ENCODE measurements around the gene CSRP1.
A peak's percentile ranks its signal among the peaks of the same experiment; 100 is the strongest.

CSRP1 gene

DNA sequence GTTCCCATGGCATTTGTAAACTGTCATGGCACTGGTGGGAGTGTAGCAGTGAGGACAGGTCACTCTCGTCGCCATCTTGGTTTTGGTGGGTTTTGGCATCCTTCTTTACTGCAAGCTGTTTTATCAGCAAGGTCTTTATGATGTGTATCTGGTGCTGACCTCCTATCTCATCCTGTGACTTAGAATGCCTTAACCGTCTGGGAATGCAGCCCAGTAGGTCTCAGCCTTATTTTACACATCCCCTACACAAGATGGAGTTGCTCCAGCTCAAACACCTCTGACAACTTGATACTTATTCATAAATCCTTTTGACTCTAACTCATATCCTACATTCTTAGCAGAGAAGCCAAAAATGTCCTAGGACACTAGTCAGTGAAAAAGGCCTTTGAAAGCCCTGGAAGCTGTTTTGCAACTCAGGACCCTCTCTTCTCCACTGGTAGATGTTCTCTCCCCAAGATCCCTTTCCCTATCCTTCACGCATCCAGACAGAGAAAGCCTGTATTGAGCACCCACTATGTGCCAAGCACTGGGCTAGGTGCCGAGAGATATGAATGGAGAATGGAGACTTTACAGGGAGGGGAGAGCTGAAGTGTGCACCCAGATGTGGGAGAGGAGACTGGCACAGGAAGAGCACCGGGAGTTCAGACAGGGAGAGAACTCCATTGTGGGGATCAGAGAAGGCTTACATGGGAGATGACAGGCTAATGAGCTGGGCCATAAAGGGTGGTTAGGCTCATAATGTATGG, 6.7 kb upstream of the CSRP1 start:
- DNase-seq (ENCODE audit: low spot score), result no peak

DNA sequence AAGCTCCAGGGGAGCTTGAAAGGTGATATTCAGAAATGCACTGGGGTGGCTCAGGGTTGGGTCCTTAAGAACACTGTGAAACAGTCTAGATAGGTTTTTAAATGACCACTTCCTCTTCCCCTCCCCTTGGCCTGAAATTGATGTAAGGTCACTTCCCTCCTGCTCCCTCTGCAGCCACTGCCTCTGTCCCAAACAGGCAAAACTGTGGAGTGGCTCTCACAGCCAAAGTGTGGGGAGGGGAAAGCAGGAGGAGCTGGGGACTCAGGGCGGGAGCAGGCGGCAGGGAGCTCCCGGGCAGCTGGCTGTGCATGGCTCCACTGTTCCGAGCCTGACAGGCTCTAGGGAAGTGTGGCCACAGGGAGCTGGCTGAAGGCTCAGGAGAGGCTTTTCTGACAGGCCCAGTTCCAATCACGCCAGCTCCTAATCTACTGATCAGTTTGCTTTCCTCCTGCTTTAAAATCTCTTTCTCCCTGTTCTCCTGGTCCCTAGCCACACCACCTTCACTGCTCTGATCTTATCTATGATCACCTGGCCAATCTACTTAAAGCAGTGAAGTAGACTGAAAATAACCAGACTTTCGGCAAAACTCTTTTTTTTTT, 5.1 kb upstream of the CSRP1 start:
- no peak for DNase-seq (ENCODE audit: low spot score)

DNA sequence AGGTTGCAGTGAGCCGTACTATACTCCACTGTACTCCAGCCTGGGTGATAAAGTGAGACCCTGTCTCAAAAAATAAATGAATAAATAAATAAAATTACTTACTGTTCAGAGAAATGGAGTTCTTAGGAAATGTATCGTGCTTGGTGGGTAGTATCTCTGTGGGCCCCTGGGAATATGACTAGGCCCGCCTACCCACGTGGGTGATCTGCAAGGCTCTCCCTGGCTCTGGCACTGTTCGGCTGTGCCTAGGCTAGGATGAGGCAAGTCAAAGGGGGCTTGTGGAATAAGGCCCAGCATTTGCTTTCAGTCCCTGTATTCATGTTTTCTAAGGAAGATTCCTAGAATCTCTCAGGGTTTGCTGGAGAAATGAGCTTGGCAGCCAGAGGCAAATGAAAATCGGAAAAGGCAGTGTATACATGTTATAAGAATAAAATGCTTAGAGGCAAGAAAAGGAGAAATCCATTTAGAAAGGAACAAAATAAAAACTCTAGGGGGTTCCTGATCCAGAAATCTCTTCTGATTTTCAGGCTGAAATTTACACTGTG, 4.5 kb upstream of the CSRP1 start:
- DNase-seq (ENCODE audit: low spot score), result no peak

GRCh38 chr1:201510734-201511133, 3.8 kb upstream of the CSRP1 start:
- DNase-seq (ENCODE audit: low spot score), result no peak

DNA sequence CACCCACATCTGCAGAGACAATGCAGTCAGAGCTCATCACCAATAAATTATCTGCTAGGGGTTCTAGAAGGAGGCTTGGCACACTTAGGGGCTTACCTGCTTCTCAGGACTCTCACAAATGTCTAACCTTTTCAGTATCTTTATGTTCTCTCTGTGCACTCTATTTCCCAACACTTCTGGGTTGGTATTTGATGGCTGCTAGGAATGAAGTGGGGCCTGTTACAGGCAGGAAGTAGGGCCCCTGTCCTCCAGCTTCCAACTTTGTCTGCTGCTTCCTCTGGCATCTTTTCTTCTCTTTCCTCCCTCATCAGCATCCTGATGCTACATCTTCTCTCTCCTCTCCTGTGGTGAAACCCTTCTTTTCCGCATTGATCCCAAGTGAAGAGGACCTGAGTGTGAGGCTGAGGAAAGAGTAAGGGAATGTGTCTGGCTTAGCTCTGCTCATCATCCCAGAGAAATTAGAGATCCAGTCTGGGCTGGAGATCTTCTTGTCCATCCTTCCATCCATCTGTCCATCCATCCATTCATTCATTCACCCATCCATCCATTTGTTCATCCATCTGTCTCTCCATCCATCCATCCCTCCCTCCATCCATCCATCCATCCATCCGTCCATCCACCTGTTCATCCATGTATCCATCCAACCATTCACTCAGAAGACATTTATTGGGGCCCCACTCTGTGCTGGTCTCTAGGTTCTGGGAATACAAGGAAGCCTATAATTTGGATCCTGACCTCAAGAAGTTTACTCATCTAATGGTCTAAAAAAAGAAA, 2.9 kb upstream of the CSRP1 start:
- no peak for DNase-seq (ENCODE audit: low spot score)

DNA sequence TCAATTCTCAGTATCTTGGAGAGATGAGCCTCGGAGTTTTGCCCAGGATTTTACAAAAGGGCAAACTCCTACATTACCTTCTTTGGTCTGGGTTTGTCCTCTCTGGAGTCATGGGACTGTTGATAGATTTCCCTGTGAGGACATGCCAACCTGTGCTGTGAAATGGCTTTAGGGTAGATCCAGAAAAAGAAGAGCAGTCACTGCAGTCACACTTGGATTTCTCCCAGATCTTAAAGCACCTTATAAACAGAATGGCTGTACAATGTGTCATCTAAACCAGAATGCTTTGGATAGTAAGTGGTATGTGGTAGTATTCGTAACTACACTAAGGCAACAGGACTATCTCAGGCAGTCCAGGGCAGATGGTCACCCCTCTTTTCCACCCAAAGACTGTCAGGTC, 1.9 kb upstream of the CSRP1 start:
- no peak for DNase-seq (ENCODE audit: low spot score)

- no peak for DNase-seq (ENCODE audit: low spot score)
Observed at GRCh38 chr1:201507360-201507675, 395 bp upstream of the CSRP1 start.

DNA sequence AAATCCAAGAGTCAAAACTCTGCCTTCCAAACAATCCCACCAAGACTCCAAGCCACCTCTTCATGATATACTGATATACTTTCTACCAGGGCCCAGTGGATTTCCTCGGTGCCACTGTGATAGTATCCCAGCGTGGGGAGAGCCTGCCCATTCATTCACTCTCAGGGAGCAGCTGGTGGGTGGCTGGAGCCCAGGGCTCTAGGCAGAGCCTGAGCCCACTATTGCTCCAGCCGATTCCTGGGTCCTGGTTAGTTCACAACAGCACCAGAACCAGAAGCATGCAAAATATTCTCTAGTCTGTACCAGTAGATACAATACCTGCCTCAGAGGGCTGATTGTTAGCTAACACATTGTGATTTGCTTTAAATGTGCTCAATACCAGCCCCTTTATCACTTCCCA, 831 bp downstream of the CSRP1 start:
- no peak for DNase-seq (ENCODE audit: low spot score)

DNA sequence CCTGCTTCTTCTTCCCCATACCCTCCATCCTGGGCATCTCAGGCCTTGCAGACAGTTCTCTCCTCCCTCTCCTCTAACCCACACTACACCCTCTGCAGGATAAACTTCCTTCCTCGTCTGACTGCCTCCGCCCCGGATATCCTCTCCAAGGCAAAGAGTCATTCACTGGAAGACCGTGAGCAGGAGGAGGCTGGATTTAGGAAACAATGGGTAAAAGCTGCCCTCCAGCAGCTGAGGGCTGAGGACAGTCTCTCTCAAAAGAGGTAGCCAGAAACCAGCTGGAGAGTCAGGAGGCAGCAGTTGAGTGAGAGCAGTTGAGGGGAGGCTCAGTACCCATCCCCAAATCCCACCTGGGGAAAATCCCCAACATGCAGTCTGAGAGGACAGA, 1.4 kb downstream of the CSRP1 start:
- DNase-seq (ENCODE audit: low spot score), result peak; percentile 86

- DNase-seq (ENCODE audit: low spot score), result no peak
Observed at GRCh38 chr1:201504799-201505502, 2.0 kb downstream of the CSRP1 start.

DNA sequence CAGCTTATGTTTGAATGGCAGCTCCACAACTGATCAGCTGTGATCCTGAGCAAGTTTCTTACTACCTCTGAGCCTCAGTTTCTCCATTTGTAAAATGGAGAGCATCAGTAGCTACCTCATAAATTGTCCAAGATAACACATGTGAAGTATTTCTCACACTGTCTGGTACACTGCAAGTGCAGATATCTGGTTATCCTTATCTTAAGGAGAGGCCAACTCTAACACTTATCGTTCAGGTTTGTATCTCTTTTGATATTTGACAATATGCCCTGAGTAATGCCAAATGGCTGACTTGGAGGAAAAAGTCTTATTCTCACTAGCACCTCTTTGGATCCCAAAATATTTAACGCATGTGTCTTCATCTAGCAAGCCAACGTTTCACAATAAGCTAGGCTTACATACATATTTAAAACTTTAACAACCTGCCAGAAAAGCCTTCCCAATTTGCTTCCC, 2.7 kb downstream of the CSRP1 start:
- DNase-seq (ENCODE audit: low spot score), result no peak

DNA sequence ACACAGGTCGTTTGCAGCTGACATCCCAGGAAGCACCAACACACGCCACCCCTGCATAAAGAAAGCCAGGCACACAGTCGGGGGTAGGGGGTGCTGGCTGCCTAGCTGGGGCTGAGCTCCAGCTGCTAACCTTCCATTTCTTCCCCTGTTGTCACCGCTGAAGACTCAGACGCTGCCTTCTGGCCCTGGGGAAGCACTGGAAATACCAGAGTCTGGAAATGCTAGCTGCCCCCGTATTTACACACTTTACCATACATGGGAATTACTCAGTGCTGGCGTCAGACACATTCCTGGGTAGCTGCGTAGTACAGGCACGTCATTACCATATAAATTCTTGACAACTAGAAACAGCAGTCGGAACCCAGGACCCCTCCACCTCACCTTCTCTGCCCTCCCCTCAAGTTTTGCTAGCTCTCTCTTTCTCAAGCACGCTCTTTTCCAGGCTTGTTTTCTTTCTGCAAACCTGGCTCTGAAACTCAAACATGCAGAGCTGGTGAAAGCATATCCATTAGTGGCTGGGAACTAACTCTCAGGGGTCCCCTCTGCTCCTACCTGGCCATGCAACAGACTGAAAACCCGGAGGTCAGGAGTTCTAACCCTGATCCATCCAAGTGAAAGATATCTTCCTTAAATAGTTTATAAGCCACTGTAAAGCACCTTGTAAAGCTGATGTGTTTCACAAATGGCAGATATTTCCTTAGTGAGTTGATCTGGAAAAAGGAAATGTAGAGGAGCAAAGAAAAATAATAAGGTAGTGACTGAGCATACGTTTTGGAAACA, 3.3 kb downstream of the CSRP1 start:
- peak; percentile 72 for DNase-seq (ENCODE audit: low spot score)

GRCh38 chr1:201502511-201502857, 4.4 kb downstream of the CSRP1 start:
- no peak for DNase-seq (ENCODE audit: low spot score)

DNA sequence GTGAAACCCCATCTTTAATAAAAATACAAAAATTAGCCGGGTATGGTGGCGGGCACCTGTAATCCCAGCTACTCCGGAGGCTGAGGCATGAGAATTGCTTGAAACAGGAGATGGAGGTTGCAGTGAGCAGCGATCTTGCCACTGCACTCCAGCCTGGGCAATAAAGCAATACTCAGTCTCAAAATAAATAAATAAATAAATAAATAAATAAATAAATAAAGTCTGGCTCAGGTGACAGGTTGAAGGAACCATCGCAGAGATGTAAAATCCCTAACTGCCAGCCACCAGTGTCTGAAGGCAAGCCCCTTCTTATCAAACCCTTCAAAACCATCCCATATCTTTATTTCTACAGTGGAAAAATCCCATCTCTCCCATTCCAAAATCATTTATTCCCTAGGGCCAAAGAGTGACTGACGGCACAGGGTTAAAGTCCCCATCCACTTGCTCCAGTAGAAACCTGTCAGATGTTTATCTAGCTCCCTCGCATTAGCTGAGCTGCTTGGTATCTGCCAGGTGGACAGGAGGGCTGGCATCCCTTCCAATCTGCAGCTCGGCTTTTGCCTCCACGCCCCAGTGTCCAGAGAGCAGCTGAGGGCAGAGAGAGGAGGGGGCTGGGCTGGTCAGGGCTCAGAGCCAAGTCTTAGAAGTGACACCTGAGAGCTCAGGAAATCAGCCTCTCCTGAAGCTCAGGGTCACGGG, 5.0 kb downstream of the CSRP1 start:
- no peak for DNase-seq (ENCODE audit: low spot score)

DNA sequence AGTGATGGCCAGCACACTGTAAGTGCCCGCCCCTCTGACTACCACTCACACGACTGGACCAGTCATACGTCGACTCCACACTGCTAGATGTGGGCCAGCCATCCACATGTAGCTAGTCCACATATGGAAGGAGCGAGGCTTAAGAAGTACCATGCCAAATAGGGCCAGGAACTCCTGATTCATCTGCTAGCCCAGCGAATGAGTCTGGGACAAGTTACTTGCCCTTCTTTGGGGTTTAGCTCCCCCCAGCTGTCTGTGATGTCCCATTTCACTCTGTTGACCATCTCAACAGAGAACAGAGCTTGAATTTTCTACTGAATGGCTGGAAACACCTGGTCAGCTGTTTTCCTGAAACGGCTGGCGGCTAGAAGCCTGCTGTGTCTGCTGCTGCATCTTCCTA, 5.8 kb downstream of the CSRP1 start:
- DNase-seq (ENCODE audit: low spot score), result no peak

GRCh38 chr1:201500670-201501120, 6.2 kb downstream of the CSRP1 start:
- no peak for DNase-seq (ENCODE audit: low spot score)

GRCh38 chr1:201499795-201500669, 6.9 kb downstream of the CSRP1 start:
- no peak for DNase-seq (ENCODE audit: low spot score)

DNA sequence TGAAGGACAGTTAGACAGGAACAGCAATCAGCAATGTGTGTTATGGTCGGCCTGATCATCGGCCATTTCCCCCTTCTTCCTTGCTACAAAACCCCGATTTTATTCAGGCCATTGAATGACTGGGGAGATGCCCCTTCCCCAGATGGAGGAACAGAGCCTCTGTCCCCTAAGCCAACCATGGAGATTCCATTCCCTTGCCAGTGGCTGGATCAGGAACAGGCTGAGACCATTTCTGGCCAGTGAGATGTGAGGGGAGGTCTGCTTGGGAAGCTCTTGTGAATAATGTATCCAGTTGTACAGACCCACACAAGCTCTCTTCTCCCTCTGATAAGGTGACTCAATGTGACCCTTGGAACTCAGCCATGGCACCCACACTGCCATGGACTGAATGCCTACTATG, 7.7 kb downstream of the CSRP1 start:
- no peak for DNase-seq (ENCODE audit: low spot score)

DNA sequence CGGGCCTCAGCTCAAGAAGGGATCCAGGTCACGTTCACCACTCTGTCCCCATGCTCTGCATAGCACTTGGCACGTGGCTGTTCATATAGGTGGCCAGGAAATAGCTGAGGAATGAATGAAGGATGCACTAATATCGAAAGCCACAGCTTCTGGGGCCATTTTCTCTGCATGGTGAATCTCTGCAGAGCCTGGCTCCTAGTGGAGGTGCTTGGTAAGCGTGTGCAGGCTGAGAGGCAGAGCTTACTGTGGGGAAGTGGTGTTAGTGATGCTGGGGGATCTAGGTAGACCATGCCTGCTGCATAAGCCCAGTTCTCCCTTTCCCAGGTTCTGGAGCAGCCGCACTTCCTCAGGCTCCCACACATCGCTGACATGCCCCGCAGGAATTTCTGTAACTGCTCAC, 8.3 kb downstream of the CSRP1 start:
- DNase-seq (ENCODE audit: low spot score), result no peak

- DNase-seq (ENCODE audit: low spot score), result no peak
Observed at GRCh38 chr1:201497935-201498509, 8.9 kb downstream of the CSRP1 start.
